GM21528 (cell line): ENCODE results near the gene BRICD5.

Experiments
- ATAC-seq: cut with Tn5 transposase; IDR thresholded peaks from one replicate; pipeline ENCODE4 v1.9.1; 2021; ENCODE audit warnings: mild to moderate bottlenecking, moderate library complexity; ENCODE audit not compliant: unreplicated experiment, low FRiP score

The BRICD5 gene

DNA sequence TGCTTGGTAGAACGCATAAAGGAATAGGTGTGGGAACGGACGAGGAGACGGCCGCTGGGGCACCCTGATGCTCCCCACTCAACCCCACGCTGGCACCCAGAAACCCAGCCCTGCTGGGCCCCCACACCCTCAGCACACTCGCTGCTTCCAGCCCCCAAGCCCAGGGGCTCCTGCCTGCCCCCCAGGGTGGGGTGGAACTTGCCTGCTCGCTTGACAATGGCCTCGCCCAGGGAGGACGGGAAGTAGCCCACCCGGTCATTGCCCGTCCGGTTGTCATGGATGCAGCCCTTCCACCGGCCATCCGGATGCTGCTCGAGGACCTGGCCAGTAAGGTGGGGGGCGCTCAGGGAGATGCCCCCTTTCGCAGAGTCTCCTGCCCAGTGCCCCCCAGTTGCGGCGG, 24.2 kb downstream of the BRICD5 start:
- no peak for ATAC-seq

DNA sequence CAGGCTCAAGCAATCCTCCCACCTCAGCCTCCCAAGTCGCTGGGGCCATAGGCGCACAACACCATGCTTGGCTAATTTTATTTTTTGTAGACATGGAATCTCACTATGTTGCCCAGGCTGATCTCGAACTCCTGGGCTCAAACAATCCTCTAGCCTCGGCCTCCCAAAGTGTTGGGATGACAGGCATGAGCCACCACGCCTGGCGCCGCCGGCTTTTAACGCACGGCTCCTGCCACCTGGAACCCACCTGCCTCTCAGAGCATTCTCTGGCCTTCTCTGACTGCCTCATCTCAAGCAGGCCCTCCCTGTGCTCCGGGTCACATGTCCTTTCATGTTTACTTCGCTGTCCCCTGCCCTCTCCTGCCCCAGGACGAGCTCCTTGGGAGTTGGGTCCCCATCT, 24.6 kb downstream of the BRICD5 start:
- no peak for ATAC-seq

- no peak for ATAC-seq
These were observed 25.7 kb downstream of the BRICD5 start for GRCh38 chr16:2184962-2185361.

GRCh38 chr16:2184346-2184745, 26.3 kb downstream of the BRICD5 start:
- ATAC-seq = no peak

DNA sequence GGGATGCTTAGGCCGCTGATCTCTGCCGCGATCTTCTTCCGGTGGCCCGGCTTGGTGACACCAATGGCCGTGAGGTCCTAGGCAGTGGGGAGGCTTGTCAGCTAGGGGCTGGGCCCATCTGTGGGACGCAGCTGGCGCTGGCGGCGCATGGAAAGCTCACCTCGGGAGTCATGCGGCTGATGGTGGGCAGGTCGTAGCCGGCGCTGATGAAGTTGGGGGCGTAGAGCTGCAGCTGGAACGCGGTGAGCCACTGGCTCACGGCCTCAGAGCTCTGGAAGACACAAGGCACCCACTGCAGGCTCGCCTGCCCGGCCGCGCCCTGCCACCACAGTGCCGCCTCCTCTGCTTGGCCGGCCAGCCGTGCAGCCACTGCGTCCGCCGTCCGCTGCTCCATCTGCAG, 27.0 kb downstream of the BRICD5 start:
- ATAC-seq = no peak

GRCh38 chr16:2181952-2182351, 28.7 kb downstream of the BRICD5 start:
- ATAC-seq = no peak

- ATAC-seq = no peak
These were observed 29.4 kb downstream of the BRICD5 start for GRCh38 chr16:2180962-2181923.

GRCh38 chr16:2180461-2180860, 30.2 kb downstream of the BRICD5 start:
- ATAC-seq = no peak

DNA sequence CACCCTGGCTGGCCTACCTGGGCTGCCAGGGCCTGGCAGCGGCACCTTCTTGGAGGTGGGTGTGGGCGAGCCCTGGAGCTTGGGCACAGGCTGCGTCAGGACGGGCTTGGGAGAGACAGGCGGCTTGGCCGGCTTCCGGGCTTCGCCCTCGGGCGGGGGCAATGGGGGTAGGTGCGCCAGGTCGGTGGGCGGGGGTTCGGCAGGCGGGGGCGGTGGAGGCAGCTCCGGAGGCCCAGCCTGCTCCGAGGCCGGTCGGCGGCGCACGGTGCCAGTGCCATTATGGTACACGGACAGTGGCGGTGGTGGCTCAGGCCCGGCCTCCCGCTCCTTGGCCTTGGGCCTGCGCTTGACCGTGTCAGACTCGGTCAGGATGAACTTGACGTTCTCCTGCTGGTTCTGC, 31.1 kb downstream of the BRICD5 start:
- ATAC-seq = no peak

DNA sequence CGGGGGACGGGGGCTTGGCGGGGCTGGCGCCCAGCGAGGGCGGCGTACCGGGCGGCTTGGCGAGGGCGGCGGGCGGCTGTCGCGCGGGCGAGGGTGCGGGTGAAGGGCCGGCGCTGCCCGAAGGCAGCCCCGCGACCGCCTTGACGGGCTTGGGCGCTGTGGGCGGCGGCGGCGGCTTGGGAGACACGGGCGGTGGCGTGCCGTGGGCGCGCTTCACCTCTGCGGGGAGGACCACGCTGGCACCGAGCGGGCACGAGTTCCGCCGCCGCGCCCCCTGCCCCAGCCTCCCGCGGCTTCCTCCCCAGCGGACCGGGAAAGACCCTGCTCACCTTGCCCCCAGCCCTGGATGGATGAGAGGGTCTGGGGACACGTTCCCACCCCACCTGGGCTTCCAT, 31.6 kb downstream of the BRICD5 start:
- no peak for ATAC-seq

- no peak for ATAC-seq
These were observed 32.1 kb downstream of the BRICD5 start for GRCh38 chr16:2178321-2179106.

- no peak for ATAC-seq
These were observed 33.1 kb downstream of the BRICD5 start for GRCh38 chr16:2177561-2177960.

- ATAC-seq = no peak
These were observed 33.6 kb downstream of the BRICD5 start for GRCh38 chr16:2177101-2177500.

DNA sequence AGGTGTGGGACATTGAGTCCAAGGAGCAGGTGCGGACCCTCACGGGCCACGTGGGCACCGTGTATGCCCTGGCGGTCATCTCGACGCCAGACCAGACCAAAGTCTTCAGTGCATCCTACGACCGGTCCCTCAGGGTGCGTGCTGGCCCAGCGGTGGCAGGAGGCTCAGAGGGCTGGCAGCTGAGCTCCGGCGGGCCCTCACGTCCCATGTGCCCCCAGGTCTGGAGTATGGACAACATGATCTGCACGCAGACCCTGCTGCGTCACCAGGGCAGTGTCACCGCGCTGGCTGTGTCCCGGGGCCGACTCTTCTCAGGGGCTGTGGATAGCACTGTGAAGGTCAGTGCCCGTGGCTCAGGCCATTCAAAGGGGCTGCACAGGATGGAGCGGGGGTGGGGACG, 34.6 kb downstream of the BRICD5 start:
- ATAC-seq = no peak

DNA sequence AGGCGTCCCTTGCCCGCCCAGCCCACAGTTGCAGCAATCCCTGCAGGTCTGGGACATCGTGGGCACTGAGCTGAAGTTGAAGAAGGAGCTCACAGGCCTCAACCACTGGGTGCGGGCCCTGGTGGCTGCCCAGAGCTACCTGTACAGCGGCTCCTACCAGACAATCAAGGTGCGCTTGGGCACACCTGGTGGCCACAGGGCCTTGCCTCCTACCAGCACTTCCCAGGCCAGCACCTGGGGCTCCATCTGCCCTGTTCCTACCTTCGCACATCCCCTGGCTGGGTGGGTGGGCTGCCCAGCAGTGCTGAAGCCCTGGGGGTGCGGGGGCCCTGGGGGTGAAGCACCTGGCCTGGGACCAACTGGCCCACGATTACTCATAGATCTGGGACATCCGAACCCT, 35.2 kb downstream of the BRICD5 start:
- ATAC-seq = no peak

- ATAC-seq = no peak
These were observed 36.1 kb downstream of the BRICD5 start for GRCh38 chr16:2174396-2175131.

DNA sequence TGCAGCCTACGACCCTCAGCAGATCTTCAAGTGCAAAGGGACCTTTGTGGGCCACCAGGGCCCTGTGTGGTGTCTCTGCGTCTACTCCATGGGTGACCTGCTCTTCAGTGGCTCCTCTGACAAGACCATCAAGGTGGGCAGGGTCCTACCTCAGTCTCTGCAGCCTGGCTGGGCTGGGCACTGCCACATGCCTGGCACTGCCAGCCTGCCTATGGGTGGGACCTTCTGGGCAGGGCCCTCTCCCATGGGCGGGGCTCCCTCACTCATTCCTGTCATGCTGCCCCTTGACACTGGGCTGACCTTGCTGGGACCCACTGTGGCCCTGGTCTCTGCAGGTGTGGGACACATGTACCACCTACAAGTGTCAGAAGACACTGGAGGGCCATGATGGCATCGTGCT, 36.7 kb downstream of the BRICD5 start:
- ATAC-seq = no peak

DNA sequence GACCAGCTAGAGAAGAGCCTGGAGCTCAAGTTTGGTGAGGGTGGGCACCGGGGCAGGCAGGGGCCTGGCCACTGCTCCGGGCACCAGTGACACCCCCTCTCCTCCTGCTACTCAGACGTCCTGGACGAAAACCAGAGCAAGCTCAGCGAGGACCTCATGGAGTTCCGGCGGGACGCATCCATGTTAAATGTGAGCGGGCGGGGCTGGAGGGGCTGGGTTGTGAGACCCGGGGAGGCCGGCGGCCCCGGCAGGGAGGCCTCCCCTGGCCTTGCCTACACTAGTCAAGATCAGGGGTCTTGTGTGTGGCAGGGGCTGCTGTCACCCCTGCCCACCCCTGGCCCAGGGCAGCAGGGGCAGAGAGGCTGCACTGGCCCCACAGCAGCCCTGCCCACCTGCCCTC, 37.3 kb downstream of the BRICD5 start:
- no peak for ATAC-seq

- ATAC-seq = no peak
These were observed 37.9 kb downstream of the BRICD5 start for GRCh38 chr16:2172688-2173335.

GRCh38 chr16:2171601-2172178, 39.0 kb downstream of the BRICD5 start:
- no peak for ATAC-seq
